Fibroblast of skin of right quadriceps (primary cell): ENCODE data around the gene DENND2D.

Source experiments
- DNase-seq: peaks from one replicate; pipeline ENCODE4 v3.0.0-alpha.2; 2013

The DENND2D gene

DNA sequence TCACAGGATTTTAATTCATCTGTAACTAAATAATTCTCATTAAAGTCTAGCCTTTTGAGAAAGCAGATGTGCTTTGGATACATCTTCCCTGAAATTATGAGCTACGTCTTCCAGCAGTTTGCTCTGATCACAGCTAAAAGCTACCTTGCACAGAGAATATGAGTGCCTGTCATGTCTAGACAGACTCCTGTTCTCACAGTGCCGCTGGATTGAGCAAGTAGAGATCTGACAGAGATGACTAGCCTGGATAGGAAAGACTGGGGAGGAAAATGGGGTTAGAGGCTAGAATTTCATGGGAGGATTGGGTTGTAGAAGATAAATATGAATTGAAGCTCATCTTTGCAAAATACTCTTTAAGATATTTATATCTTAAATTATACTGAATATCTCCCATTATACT, 36.3 kb downstream of the DENND2D start:
- DNase-seq, result no peak

DNA sequence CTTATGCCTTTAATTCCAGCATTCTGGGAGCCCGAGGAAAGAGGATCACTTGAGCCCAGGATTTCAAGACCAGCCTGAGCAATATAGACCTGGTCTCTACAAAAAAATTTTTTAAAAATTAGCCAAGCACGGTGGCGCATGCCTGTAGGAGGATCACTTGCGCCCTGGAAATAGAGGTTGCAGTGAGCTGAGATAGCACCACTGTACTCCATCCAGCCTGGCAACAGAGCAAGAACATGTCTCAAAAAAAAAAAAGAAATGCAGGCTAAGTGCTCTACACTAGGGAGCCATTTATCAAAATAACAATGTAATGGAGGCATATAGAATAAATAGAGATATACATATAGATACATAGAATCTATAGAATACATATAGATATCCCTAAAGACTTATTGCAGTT, 37.1 kb downstream of the DENND2D start:
- DNase-seq, result no peak

DNA sequence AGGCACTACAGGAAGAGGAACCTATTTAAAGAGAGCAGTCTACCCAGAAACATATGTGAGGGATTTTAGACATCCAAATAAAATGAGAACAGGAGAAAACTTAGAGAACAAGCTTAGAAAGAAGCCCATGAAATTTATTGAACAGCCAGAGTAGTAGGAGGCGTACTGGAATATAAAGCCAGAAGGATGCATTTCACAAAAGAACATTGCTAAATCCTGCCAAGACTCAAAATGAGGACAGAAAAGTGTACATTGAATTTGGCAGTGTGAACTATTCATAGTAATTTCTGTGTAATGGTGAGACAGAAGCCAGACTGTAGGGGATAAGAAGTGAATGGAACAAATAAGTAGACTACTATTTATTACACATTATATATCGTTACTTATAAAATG, 38.0 kb downstream of the DENND2D start:
- DNase-seq, result no peak

DNA sequence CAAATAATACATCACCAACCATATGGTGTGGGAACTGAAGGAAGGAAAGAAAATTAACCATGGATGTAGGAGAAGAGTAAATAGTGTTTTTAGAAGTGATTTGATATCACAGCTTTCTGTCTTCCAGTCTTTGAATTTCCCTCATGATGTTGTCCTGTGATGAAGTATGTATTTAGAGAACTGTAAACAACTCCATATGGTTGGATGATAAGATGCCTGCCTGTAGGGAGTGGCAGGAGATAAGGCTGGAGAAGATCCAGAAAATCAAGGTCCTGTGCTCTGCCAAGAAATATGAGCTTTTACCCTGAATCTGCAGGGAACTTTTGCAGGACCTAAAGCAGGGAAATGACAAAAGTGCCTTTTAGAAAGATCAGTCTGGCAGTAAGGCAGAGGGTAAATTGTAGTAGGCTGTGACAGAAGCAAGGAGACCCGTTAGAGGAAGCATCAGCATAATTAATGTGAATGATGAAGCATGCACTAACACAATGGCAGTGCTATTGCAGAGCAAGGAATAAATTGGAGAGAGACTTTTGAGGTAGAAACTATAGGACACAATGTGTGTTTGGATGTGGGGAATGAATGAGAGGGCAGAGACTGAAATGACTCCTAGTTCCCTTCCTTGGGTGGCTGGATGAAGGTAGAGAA, 38.5 kb downstream of the DENND2D start:
- DNase-seq, result no peak

DNA sequence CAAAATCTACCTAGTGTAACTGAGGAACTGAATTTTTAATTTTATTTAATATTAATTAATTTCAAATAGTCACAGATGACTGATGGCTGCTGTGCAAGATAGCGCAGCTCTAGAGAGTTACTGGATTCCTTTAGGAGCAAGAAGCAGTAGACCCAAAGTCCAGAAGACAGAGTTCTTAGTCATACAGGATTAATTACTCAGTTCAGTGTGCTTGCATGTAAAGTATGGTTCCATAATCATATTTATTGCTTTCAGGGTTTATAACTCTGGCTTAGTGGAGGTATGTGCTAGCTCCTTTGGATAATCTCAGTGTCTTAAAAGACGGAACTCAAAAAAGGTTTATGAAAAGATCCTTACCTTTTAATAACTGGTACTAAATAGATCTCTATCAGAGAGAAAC, 43.0 kb downstream of the DENND2D start:
- DNase-seq, result no peak

DNA sequence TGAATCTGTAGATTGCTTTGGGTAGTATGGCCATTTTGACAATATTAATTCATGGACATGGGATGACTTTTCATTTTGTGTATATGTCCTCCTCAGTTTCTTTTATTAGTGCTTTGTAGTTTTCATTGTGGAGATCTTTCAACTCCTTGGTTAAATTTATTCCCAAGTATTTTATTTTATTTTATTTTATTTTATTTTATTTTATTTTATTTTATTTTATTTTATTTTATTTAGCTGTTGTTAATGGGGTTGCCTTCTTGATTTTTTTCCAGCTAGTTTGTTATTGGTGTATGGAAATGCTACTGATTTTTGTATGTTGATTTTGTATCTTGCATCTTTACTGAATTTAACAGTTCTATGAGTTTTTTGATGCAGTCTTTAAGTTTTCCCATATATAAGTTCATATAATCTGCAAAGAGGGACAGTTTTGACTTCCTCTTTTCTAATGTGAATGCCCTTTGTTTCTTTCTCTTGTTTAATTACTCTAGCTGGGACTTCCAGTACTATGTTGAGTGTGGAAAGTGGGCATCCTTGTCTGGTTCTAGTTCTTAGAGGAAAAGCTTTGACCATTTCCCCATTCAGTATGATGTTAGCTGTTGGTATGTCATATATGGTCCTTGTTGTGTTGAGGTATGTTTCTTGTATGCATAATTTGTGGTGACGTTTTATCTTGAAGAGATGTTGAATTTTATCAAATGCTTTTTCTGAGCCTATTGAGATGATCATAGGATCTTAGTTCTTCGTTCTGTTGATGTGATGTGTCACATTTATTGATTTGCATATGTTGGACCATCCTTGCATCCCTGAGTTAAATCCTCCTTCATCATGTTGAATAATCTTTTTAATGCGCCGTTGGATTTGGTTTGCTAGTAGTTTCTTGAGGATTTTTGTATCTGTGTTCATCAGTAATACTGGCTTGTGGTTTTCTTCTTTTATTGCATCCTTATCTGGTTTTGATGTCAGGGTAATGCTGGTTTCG, 46.1 kb downstream of the DENND2D start:
- DNase-seq, result no peak

DNA sequence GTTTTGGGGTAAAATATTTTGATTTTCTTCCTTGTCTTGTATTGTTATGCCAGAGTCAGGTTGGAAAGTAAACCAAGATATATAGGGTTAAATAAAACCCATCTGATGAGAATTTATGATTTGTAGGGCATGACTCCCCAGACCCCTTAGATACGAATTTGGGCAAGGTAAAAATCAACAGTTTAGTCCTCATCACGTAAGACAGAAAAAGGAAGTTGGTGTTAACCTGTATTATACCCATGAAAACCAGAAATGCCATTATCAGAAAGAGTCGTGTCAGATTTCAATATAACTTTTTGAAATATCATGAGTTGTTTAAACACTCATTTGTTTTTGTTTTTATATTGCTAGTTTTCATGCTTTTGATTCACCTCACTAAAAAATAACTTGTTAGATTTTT, 48.6 kb downstream of the DENND2D start:
- no peak for DNase-seq

DNA sequence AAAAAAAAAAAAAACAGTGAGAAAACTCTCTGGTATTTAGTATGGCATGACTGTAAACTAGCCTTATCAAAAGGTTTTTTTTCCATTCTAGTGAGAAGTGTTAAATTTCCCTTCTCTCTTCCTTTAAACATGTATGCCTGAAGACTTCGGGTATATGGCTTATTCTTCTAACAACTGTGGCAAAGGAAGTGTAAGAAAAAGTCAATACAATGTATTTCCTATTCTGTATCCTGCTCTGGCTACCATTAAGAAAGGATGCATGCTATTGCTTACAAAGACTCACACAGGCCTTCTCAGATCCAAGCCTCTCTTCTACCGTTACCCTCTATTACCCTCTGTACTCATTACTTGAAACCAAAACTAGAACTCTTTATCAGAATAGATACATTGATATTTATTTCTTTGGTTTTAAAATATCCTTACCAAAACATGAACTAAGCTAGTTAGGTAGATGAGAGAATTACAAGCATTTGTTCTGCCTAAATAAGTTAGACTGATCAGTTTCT, 52.0 kb downstream of the DENND2D start:
- DNase-seq, result no peak

DNA sequence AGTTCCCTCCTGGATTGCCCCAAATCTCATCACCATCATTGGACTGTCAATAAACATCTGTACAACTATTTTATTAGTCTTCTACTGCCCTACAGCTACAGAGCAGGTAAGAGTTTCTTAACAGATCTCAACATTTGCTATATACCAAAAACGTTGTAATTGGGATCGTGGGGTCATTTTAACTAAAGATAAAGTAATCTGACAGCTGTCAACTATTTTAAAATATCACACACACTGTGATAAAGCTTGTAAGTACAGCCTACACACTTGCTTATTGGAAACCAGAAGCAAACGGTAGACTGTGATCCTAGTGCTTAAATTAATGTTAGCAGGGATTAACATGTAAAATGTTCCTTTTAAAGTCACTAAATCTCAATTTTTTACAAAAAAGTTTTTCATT, 52.5 kb downstream of the DENND2D start:
- DNase-seq, result no peak

DNA sequence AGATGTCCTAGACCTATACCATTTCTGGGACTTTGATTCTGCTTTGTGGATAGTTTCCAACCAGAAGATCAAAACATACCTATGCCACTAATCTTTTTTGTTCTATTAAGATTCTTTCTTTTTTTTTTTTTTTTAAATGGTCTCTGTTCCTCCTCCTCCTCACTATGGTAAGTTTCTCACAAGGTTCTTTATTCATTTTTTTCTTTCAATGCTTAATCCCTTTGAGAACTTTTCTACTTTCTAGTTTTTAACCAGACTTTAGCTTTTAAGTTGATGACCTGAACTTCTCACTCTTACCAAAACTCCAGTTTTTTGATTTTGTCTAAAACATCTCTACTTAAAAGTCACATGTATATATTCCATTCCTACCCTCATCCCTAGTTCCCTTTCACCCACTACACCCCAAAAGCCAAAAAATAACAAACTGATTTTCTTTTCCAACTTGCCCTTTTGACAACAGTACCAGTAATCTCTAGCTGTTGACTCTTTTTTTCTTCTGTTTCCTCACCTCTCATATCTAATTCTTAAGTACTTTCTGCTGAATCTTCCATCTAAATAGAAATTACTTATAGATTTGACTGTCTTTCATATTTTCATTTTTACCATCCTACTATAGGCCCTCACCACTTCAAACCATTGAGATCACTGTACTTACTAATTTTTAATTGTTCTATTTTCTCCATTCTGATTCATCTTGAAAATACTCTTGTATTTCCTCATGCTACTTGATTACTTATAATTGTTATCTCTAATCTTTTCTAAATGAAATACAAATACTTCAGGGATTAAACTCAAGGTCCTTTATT, 54.3 kb downstream of the DENND2D start:
- no peak for DNase-seq

DNA sequence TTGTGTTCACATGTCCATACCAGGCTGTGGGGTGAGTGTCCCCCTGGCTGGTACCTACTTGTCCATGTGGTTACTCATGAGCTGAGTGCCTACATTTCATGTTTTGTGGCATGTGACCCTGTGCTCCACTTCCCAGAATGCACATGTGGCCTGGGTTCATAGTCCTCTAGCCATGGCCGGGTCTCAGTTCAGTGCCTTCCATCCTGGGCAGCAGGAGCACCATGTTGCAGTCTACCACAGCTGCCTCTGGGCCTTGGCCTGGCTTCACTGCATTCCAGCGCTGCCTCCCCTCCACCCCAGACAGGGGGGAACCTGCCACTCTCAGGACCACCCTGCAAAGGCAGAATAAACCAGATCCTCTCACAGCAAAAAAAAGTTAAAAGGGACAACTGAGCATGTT, 54.9 kb downstream of the DENND2D start:
- DNase-seq, result no peak

DNA sequence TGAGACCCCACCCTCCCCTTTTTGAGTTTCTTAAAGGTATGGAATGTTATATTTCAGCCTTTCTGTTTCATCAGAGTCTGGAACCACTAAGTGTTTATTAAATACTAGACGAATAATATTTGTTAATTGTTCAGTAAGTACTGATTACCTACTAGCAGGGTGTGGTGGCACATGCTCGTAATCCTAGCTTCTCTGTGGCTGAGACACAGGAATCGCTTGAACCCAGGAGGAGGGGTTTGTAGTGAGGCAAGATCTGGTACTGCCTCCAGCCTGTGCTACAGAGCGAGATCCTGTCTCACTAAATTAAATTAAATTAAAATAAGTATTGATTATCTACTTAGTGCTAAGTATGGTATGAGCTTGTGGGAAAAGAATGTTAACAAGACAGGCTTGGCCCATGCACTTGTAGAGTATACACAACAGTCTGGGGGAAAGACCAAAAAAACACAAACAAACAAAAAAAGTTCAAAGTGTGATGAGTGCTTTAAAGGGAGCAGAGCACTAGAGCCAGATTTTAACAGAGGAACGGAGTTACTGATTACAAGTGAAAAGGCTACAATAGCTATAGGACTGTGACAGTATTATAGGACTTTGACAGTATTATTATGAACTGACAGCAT, 58.0 kb downstream of the DENND2D start:
- no peak for DNase-seq

DNA sequence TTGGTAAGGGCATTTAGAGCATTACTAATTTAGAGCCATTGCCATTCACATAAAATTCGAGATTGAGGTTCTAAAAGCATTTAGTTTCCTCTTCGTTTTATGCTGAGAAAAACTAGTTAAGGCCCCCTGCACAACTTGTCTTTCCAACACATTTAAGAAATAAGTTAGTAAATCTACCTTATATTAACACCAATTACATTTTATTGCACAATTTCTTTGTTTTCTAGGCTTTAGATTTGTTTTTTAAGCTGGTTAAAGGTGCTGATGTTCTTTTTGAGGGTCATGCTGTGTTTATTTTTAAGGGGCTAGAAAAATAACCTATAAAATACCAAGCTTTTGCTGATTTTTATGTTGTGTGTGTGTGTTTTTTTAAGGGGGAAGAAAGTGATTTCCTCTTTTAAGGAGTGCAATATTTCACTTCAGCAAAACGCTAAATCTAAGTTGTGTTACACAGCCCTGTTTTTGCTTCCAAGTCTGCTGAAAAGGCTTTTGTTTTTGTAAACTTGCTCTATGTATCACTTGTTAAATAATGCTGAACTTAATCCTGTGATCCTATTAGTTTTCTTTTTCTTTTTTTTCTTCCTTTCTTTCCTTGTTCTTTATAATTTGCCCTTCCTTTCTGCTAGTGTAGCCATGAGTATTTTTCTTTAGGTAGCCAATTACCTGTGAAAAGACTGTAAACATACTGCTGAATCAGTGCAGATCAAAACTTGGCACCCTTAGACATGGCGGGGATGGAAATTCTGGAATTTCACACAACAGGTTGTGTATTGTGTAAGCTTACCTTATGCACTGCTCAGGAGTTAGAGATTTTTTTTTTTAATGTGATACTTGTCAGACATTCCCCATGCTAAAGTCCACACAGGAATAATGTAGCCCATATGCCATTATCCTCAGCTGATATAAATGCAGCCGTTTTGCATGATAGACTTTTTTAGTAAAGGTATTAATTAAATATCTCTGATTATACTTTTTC, 58.9 kb downstream of the DENND2D start:
- DNase-seq, result no peak

DNA sequence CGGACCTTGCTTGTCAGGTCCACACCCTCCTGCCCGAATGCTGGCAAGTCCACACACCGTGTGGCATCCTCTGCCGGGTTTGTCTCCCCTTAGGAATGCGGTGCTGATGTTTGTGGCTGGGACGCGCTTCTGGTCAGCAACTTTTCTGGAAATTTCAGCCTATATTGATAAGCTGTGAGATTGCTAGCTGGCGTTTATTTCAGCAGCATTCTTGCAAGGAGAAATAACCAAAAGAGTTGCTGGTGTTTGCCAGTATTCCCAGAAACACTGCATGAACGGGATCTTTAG, 59.8 kb downstream of the DENND2D start:
- DNase-seq, result peak; percentile 37

DNA sequence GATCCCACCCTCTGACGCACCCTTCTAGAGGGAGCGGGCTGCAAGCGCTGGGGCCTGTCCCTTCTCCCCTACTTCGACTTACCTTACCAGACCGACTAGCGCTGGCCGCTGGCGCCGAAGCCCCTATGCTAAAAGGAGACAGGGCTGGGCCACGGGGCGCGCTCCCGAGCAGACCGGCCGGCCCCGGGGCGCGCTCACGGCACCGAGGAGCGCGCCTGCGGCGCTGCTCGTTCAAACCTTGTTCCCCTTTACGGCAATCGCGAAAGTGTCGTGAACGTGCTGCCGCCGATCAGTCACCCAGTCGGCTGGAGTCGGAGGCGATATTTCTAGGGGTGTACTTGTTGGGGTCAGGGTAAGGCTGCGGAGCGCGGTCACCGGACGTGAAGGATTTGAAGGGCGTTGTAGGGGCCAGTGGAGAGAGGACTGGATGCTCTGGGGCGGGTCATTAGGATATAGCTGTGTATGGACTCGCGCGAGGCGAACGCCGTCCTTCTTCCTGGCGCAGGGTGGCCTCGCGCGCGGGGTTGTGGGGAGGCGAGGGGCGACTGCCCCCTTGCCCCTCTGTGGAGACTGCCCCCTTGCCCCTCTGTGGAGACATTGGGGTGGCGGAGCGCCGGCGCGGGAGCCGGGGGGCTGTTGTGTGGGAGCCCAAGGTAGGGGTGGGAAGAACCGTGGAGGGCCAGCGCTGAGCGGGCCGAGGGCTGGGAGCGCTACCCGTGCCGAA, 60.3 kb downstream of the DENND2D start, which contains the start of the genes CEPT1 and DRAM2:
Gene CEPT1, plus strand, starts transcription at position 268 of the 724 bp plus-strand sequence. CDS start 7,492 bp downstream, outside the sequence.
Gene DRAM2, minus strand, starts transcription at position 138 of the 724 bp plus-strand sequence. CDS start 8,539 bp downstream, outside the sequence.
- peak; percentile 94 for DNase-seq

DNA sequence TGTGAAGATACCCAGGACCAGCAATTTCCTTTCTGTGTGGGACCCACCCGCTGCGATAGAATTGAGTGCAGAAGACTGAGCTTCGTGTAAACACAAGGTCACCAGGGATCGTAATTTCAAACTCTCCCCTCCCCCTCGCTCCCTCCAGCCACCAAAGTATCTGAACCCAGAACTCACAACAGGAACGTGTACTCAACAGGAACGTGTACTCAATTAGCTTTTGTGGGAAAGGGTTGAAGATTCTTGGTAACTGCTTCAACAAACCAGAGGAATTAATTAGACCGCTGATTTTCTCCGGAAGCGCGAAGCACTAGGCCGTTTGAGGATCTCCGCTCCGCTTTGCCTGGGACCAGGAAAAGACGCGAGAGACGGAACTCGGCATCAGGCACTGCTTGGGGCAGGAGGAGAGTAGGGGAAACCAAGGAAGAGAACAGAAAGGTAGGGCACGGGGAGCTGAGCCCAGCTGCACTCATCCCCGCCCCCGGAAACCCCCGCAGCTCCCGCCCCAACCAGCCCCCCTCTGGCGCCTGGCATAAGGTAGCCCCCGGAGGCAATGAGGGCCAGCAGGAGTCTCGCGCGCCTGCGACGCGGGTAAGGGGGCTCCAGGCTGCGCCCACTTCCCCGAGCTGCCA, 61.0 kb downstream of the DENND2D start:
- DNase-seq, result peak; percentile 60
